Prostate gland (tissue), 2 donors: ENCODE data around the gene CREB5.

Experiments used
- POLR2A ChIP-seq: fragments of 450-650 bp; IDR thresholded peaks from one replicate; pipeline ENCODE4 v1.6.1; 2016; ENCODE audit warnings: antibody characterized with exemption, mild to moderate bottlenecking
- POLR2AphosphoS5 ChIP-seq: sonication (generic); formaldehyde crosslinking; IDR thresholded peaks from one replicate; pipeline ENCODE4 v1.6.1; 2017; ENCODE audit warnings: antibody characterized with exemption
- TF ChIP-seq, protein P1 (sequence below), 4 experiments: fragments of 200-600 bp in 2 of 4; fragments of 450-650 bp in 2 of 4; sonication (generic) in 2 of 4; IDR thresholded peaks; 1 replicate in 3 of 4; 2 replicates in 1 of 4; pipeline ENCODE4 v1.5.1; 2016 to 2019; ENCODE audit warnings: antibody characterized with exemption in 4 of 4, mild to moderate bottlenecking in 2 of 4, moderate library complexity in 2 of 4

DNA sequence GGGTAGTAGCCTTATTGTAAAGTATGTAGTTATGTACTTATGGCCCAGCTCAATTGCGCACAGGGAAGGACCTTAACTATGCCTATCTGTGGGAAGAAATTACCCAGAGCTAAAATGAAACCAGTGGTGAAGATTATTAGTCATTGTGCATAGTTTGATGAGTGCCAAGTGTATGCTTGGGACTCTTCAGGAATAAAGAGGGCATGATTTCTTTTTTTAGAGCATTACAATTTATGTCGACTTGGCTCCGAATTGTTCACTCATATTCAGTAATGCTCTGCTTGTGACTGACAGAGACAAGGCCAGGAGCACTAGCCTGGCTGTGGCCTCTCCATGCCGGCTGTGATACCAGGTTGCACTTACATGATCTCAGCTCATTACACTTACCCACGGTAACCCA is 276.3 kb downstream of the CREB5 start:
- TF ChIP-seq, protein P1, sequence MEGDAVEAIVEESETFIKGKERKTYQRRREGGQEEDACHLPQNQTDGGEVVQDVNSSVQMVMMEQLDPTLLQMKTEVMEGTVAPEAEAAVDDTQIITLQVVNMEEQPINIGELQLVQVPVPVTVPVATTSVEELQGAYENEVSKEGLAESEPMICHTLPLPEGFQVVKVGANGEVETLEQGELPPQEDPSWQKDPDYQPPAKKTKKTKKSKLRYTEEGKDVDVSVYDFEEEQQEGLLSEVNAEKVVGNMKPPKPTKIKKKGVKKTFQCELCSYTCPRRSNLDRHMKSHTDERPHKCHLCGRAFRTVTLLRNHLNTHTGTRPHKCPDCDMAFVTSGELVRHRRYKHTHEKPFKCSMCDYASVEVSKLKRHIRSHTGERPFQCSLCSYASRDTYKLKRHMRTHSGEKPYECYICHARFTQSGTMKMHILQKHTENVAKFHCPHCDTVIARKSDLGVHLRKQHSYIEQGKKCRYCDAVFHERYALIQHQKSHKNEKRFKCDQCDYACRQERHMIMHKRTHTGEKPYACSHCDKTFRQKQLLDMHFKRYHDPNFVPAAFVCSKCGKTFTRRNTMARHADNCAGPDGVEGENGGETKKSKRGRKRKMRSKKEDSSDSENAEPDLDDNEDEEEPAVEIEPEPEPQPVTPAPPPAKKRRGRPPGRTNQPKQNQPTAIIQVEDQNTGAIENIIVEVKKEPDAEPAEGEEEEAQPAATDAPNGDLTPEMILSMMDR (IDR thresholded peaks at IDR 0.05) = no peak
- TF ChIP-seq POLR2A (no peak), POLR2AphosphoS5 (no peak)
